HG02763 (cell line): ENCODE data around the gene NSUN6.
A peak's percentile ranks its signal among the peaks of the same experiment; 100 is the strongest.
"Not testable (repeated sequence)": the region's sequence is repeated elsewhere in the genome, so short reads cannot be mapped to it uniquely, and the experiment has no call there.

ENCODE experiments used
- ATAC-seq: cut with Tn5 transposase; IDR thresholded peaks from one replicate; pipeline ENCODE4 v1.9.1; 2021; ENCODE audit warnings: mild to moderate bottlenecking, moderate library complexity; ENCODE audit not compliant: unreplicated experiment

NSUN6 gene

GRCh38 chr10:18659819-18660535 lies 8.6 kb upstream of the NSUN6 start:
- ATAC-seq: peak; percentile 20

GRCh38 chr10:18659125-18659818 lies 7.9 kb upstream of the NSUN6 start, which contains the start of gene ARL5B:
TSS of gene ARL5B (plus strand) at chr10:18659431. CDS start at chr10:18659638, 207 bp downstream.
- peak; percentile 90 for ATAC-seq

- ATAC-seq: peak; percentile 1
Measured at GRCh38 chr10:18658271-18659124, 7.1 kb upstream of the NSUN6 start.

GRCh38 chr10:18656724-18657123 lies 5.3 kb upstream of the NSUN6 start:
- no peak for ATAC-seq

GRCh38 chr10:18653112-18653511 lies 1.7 kb upstream of the NSUN6 start:
- no peak for ATAC-seq

- no peak for ATAC-seq
Measured at GRCh38 chr10:18650404-18650997, 886 bp downstream of the NSUN6 start.

GRCh38 chr10:18649364-18649959 lies 1.9 kb downstream of the NSUN6 start:
- ATAC-seq: no peak

- ATAC-seq: no peak
Measured at GRCh38 chr10:18647945-18648344, 3.4 kb downstream of the NSUN6 start.

GRCh38 chr10:18647151-18647550 lies 4.2 kb downstream of the NSUN6 start:
- ATAC-seq: no peak

- ATAC-seq: not testable (repeated sequence)
Measured at GRCh38 chr10:18639719-18640118, 11.7 kb downstream of the NSUN6 start.

GRCh38 chr10:18637400-18637799 lies 14.0 kb downstream of the NSUN6 start:
- not testable (repeated sequence) for ATAC-seq

GRCh38 chr10:18635995-18636394 lies 15.4 kb downstream of the NSUN6 start:
- ATAC-seq: no peak

- not testable (repeated sequence) for ATAC-seq
Measured at GRCh38 chr10:18632500-18632899, 18.9 kb downstream of the NSUN6 start.

- not testable (repeated sequence) for ATAC-seq
Measured at GRCh38 chr10:18627452-18628018, 23.9 kb downstream of the NSUN6 start.

- ATAC-seq: no peak
Measured at GRCh38 chr10:18625886-18626285, 25.5 kb downstream of the NSUN6 start.

- not testable (repeated sequence) for ATAC-seq
Measured at GRCh38 chr10:18623671-18624070, 27.7 kb downstream of the NSUN6 start.

- ATAC-seq: no peak
Measured at GRCh38 chr10:18620856-18621255, 30.5 kb downstream of the NSUN6 start.

GRCh38 chr10:18619016-18619415 lies 32.4 kb downstream of the NSUN6 start:
- no peak for ATAC-seq

- no peak for ATAC-seq
Measured at GRCh38 chr10:18616337-18616736, 35.0 kb downstream of the NSUN6 start.

GRCh38 chr10:18615618-18616017 lies 35.8 kb downstream of the NSUN6 start:
- ATAC-seq: no peak
